GM13977 (cell line): Measurements from ENCODE around the gene CFAP97D1.

Source experiments
- DNase-seq: peaks from one replicate; pipeline ENCODE4 v3.0.0; 2012; ENCODE audit warnings: low spot score
- in situ Hi-C: fragments of 300-500 bp; cut with MboI; formaldehyde crosslinking; loops from one replicate; pipeline ENCODE4 v1.12.0; 2022; ENCODE audit warnings: low sequenced_read_pairs, low pct_unique_long_range_greater_than_20kb, mixed read lengths, inconsistent platforms; ENCODE audit not compliant: unreplicated experiment
- TF ChIP-seq, protein P1 (sequence below): IDR thresholded peaks from 2 replicates; pipeline ENCODE4 v1.5.1; 2012; ENCODE audit warnings: mild to moderate bottlenecking, control low read depth; ENCODE audit not compliant: insufficient read depth; ENCODE audit errors: extremely low read depth, missing control alignments

CFAP97D1 gene

GRCh38 chr17:43803758-43804157, 23.5 kb downstream of the CFAP97D1 start:
- in situ Hi-C loops = no loop called here
- TF ChIP-seq, protein P1, sequence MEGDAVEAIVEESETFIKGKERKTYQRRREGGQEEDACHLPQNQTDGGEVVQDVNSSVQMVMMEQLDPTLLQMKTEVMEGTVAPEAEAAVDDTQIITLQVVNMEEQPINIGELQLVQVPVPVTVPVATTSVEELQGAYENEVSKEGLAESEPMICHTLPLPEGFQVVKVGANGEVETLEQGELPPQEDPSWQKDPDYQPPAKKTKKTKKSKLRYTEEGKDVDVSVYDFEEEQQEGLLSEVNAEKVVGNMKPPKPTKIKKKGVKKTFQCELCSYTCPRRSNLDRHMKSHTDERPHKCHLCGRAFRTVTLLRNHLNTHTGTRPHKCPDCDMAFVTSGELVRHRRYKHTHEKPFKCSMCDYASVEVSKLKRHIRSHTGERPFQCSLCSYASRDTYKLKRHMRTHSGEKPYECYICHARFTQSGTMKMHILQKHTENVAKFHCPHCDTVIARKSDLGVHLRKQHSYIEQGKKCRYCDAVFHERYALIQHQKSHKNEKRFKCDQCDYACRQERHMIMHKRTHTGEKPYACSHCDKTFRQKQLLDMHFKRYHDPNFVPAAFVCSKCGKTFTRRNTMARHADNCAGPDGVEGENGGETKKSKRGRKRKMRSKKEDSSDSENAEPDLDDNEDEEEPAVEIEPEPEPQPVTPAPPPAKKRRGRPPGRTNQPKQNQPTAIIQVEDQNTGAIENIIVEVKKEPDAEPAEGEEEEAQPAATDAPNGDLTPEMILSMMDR = no peak
- no peak for DNase-seq

GRCh38 chr17:43805117-43805516, 24.9 kb downstream of the CFAP97D1 start:
- in situ Hi-C loops = no loop called here

GRCh38 chr17:43808076-43808475, 27.8 kb downstream of the CFAP97D1 start:
- in situ Hi-C loops = no loop called here
- no peak for DNase-seq
- TF ChIP-seq, protein P1 = no peak

More at GRCh38 chr17:43805117-43805516, 24.9 kb downstream of the CFAP97D1 start:
- no peak for DNase-seq
- TF ChIP-seq, protein P1 = no peak

GRCh38 chr17:43809121-43809520, 28.9 kb downstream of the CFAP97D1 start:
- in situ Hi-C loops = no loop called here
- DNase-seq = no peak
- TF ChIP-seq, protein P1 = no peak

- in situ Hi-C loops = no loop called here
- TF ChIP-seq, protein P1 = no peak
- DNase-seq = no peak
Measured at GRCh38 chr17:43810226-43810715, 30.0 kb downstream of the CFAP97D1 start.

- in situ Hi-C loops = no loop called here
- no peak for DNase-seq
- TF ChIP-seq, protein P1 = no peak
Measured at GRCh38 chr17:43810823-43811222, 30.6 kb downstream of the CFAP97D1 start.
